ENCODE measurements around the gene FMN2. TPM values are rescaled to one million over a fixed set of nuclear protein-coding genes. Genes with fewer than 3 reads are reported as not detected.

The FMN2 gene
- total RNA-seq, 1 donor from 2014 or later, result 1.1 TPM

DNA sequence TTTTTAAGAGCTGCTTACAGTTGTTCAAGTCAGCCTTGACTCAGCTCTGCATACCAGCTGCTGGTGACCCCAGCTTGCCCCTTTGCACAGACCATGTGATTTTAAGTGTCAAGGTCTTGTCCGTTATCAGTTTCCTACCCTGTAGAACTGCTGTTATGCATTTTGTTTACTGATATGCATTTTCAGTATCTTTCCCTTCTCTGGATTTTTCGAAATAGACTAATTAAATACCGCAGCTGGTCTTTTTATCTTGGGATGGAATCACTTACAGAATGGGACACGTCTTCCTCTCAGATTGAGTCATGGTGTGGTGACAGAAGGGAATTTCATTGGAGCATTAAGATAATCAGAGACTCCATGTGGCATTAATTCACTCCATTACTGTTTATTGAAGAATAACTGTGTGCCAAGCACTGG, 145.6 kb downstream of the FMN2 start:
- Histone ChIP-seq H3K27ac (no peak overlapping the region), H3K36me3 (no peaks in the 10 kb centered on the region), H3K4me1 (no peaks in the 10 kb centered on the region), H3K4me3 (no peak overlapping the region), H3K27me3 (ENCODE audit: low read depth) (no peaks in the 10 kb centered on the region), H3K9me3 (no peaks in the 10 kb centered on the region)
- DNase-seq (no peak), ATAC-seq (no peak)
- TF ChIP-seq CTCF (IDR thresholded peaks at IDR 0.05), result no peak
- intact Hi-C loops (cut with DNase I), result no loop called here

DNA sequence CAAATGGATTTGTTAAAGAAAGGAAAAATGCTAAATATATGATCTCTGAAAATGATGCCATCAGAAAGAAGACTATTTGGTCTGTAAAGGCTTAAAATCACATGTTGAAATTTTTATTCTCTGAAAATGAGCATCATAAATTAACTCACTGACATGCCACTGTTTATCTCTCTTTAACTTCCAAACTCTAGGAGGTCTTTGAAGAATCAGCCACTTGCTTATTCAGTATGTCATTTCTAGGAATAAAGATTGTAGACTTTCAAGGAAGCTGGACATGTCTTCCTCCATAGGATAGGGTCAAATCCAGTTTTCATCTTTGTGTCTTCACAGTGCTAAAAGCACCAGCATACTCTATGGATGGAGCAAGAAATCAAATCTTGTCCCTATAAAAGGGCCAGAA, 147.6 kb downstream of the FMN2 start:
- H3K27ac ChIP-seq, result no peak overlapping the region
- TF ChIP-seq CTCF (IDR thresholded peaks at IDR 0.05), result no peak
- DNase-seq (no peak), ATAC-seq (no peak)
- no peaks in the 10 kb centered on the region for H3K4me1 ChIP-seq
- H3K9me3 ChIP-seq, result no peaks in the 10 kb centered on the region
- no peaks in the 10 kb centered on the region for H3K36me3 ChIP-seq
- H3K27me3 ChIP-seq (ENCODE audit: low read depth), result no peaks in the 10 kb centered on the region
- intact Hi-C loops (cut with DNase I), result no loop called here
- H3K4me3 ChIP-seq, result no peak overlapping the region

DNA sequence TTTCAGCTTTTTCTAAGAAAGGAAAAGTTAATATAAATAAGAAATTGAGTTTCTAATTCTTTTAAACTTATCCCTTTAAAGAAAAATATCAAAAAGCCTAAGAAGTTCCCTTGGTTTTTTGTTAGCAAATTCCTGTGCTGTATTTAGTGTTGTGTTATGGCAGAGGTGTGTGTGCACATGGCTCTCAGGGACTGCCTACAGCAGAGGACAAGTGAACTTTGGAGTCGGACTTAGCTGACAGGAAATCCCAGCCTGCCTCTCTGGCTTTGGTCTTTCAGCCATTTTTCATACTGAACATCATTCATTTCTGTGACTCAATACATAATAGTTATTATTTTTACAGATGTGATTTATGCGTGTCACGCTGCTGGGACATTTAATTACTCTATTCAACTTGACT, 149.6 kb downstream of the FMN2 start:
- Histone ChIP-seq H3K4me3 (no peak overlapping the region), H3K4me1 (no peaks in the 10 kb centered on the region), H3K9me3 (no peaks in the 10 kb centered on the region), H3K27ac (no peak overlapping the region), H3K27me3 (ENCODE audit: low read depth) (no peaks in the 10 kb centered on the region), H3K36me3 (no peaks in the 10 kb centered on the region)
- DNase-seq, result no peak
- TF ChIP-seq CTCF (IDR thresholded peaks at IDR 0.05), result no peak
- no peak for ATAC-seq
- intact Hi-C loops (cut with DNase I), result no loop called here

- DNase-seq (no peak), ATAC-seq (no peak)
- Histone ChIP-seq H3K27me3 (ENCODE audit: low read depth) (no peaks in the 10 kb centered on the region), H3K4me3 (no peak overlapping the region), H3K27ac (no peak overlapping the region), H3K9me3 (no peaks in the 10 kb centered on the region), H3K4me1 (no peaks in the 10 kb centered on the region), H3K36me3 (no peaks in the 10 kb centered on the region)
- intact Hi-C loops (cut with DNase I), result no loop called here
- TF ChIP-seq CTCF (IDR thresholded peaks at IDR 0.05), result no peak
Measured at GRCh38 chr1:240242601-240243144, 151.0 kb downstream of the FMN2 start.

- Histone ChIP-seq H3K9me3 (no peaks in the 10 kb centered on the region), H3K4me1 (no peaks in the 10 kb centered on the region), H3K36me3 (no peaks in the 10 kb centered on the region), H3K27ac (no peak overlapping the region), H3K27me3 (ENCODE audit: low read depth) (no peaks in the 10 kb centered on the region), H3K4me3 (no peak overlapping the region)
- ATAC-seq (no peak), DNase-seq (no peak)
- TF ChIP-seq CTCF (IDR thresholded peaks at IDR 0.05), result no peak
- intact Hi-C loops (cut with DNase I), result no loop called here
Measured at GRCh38 chr1:240244968-240245628, 153.4 kb downstream of the FMN2 start.

Data from lower lobe of right lung (tissue), 2 donors.